Activated CD4-positive, alpha-beta T cell treated with anti-CD3 and anti-CD28 coated beads, Interleukin-2, Interleukin-4, amounts not matched to agents 100 ng/mL and 50 ng/mL, durations not matched to agents 16 hours and 8 hours (primary cell): Measurements from ENCODE around the gene FXYD1.
"Not testable (repeated sequence)": the region's sequence is repeated elsewhere in the genome, so short reads cannot be mapped to it uniquely, and the experiment has no call there.

ENCODE experiments used
- DNase-seq: peaks from one replicate; pipeline ENCODE4 v3.0.0-alpha.2; 2020; ENCODE audit warnings: low spot score

FXYD1 gene

GRCh38 chr19:35125270-35125717 is 13.3 kb upstream of the FXYD1 start:
- no peak for DNase-seq

DNA sequence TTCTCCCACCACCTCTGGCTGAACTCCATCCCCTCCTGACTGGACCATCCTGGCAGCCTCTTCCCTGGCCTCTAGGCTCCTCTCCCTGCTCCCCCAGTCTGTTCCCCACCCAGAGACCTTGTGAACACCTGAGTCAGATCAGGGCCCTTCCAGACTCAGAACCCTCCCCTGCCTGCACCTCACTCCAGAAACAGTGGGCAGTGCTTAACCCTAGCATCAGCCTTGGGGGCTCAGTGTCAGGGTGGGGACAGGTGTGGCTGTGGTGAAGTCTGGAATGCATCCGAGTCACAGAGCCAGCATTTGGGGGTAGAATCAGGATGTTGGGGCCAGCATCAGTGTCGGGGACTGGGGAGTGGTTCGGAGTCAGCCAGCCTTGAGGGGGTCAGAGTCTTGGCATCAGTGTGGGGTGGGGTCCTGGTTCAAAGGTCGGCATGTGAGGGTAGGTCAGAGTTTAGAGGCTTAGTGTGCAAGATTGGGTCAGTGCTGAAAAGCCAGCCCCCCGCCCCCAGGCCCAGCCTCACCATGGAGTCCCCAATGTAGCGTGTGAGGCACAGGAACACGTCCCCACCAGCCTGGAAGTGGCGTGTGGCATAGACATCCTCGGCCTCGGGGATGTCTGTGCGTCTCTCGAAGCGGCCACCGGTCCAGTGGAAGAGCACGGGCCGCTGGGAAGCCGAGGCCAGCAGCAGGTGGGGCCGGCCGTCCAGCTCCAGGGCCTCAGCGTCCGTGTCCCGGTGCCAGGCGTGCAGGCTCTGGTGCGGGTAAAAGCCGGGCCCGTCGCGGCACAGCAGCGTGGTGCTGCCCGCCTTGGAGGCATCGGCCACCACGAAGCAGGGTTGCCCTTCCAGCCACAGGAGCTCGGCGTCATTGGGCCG is 12.6 kb upstream of the FXYD1 start:
- DNase-seq, result no peak

DNA sequence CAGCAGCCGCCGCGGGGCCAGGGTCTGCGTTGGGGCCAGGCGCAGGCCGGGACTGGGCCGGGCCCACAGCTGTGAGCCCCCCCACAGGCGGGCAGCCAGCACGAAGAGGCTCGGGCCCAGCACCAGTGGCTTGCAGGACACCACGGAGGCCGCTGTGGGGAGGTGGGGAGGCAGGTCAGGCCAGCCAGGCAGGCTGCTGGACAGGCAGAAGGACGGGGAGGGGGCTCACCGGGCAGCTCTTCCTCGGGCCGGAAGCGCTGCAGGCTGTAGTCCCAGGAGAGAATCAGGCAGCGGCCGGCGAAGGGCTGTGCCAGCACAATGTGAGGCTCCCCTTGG is 12.0 kb upstream of the FXYD1 start:
- no peak for DNase-seq

GRCh38 chr19:35127871-35128270 is 10.8 kb upstream of the FXYD1 start:
- DNase-seq, result no peak

DNA sequence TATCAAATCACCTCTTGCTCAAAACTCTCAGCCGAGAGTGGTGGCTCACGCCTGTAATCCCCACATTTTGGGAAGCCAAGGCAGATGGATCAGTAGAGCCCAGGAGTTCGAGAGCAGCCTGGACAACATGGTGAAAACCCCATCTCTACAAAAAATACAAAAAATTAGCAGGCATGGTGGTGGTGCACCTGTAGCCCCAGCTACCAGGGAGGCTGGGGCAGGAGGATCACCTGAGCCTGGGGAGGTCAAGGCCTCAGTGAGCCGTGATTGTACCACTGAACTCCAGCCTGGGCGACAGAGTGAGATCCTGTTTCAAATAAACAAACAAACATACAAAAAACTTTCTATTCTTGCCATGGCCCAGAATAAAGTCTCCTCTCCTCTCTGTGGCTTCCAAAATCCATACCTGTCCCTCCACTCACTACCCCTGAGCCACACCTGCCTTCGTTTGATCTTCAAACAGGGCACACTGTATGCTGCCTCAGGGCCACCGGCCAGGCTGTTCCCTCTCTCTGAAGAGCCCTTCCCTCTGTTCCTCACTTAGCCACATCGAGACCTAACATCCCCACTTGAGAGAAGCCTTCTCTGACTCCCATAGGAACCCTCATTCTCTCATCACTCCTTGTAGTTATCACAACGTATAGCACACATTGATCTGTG is 10.1 kb upstream of the FXYD1 start:
- no peak for DNase-seq

GRCh38 chr19:35129724-35130274 is 8.8 kb upstream of the FXYD1 start:
- DNase-seq, result not testable (repeated sequence)

DNA sequence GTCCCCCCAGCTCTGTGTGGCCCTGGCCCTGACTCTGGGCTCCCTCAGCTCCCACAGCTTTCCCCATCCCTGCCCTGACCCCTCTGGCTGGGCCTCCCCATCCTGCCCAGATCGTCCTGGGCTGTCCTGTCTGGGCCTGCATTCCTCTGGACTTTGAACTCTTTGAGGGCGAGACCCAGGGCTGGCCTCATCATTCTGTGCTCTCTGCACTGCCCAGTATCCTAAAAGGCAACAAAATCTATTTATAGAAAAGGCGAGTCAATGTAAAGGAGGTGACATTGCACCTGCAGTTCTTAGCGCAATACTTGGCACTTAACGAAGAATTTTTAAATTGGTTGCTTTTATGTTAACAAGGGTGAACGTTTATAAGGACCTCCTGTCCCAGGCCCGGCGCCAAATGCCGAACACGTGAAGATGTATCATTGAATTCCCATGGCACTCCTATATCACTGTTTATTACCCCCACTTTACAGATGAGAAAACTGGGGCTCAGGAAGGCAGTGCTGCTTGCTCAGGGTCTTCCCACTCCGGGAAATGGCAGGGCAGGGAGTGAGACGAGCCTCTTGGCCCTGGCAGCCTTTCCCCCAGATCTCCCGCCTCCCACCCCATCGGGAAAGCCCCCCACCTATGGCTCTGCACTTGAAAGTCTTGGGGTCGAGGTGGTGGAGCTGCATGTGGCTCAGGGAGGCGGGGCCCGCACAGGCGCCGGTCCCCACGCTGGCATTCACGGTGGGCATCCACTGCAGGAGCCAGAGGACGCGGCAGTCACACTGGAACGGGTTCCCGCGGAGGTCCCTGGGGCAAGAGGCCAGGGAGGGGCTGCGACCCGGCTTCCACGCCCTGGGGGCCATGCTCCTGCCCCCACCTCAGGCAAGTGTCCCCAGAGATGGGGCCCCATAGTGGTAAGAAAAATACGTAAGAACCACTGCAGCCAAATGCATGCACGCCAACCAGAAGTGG is 7.6 kb upstream of the FXYD1 start:
- DNase-seq, result no peak

DNA sequence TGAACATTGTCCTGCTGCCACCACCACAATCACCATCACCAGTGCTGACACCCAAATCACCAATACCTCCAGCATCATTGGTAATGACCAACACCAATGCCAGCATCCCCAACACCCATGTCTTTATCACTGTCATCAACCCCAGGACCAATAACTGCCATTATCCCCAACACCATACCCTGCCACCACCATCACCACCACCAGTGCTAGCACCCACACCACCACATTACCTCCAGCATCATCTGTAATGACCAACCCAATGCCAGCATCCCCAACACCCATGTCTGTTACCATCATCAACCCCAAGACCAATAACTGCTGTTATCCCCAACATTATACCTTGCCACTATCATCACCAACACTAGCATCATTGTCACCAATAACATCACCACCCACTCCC is 6.4 kb upstream of the FXYD1 start:
- no peak for DNase-seq

DNA sequence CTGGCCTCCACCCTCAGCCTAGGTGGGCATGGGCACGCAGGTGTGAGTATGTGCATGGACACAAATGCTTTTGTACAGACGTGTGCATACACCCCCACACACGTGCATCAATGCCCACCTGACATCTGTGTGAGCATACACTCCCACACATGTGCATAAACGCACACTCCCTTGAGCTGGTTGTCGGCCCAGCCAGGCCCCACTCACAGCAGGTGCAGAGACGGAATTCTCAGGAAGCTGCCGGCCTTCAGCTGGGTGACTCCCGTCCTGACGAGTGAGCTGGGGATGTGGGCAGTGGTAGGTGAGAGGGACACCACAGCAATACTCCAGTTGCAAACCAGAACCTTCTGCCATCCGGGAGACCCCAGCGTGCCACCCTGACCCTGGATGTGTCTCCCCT is 4.8 kb upstream of the FXYD1 start:
- no peak for DNase-seq

GRCh38 chr19:35134601-35135242 is 3.9 kb upstream of the FXYD1 start, which contains the start of gene LGI4:
LGI4 (minus strand) TSS chr19:35135059; CDS start chr19:35134680, 379 bp downstream.
- DNase-seq, result no peak

- DNase-seq, result peak; percentile 60
Measured at GRCh38 chr19:35135389-35135909, 3.2 kb upstream of the FXYD1 start.

DNA sequence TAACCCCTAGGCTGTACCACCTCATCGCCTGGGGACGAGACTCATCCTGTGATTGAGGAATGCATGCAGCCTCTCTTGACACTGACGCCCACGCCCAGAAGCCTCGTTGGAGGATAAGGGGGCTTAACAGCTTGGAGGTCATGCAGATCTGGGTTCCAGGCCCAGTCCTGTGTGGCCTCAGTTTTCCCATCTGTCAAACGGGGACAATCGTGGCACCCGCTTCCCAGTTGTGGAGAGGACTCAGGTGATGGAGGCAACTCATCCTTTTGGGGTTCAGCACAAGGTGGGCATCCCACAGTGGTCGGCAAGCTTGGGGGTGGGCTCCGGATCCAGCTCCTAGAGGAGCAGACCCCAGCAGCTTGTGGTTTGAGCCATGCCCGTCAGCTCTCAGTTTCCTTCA is 2.4 kb upstream of the FXYD1 start:
- no peak for DNase-seq

DNA sequence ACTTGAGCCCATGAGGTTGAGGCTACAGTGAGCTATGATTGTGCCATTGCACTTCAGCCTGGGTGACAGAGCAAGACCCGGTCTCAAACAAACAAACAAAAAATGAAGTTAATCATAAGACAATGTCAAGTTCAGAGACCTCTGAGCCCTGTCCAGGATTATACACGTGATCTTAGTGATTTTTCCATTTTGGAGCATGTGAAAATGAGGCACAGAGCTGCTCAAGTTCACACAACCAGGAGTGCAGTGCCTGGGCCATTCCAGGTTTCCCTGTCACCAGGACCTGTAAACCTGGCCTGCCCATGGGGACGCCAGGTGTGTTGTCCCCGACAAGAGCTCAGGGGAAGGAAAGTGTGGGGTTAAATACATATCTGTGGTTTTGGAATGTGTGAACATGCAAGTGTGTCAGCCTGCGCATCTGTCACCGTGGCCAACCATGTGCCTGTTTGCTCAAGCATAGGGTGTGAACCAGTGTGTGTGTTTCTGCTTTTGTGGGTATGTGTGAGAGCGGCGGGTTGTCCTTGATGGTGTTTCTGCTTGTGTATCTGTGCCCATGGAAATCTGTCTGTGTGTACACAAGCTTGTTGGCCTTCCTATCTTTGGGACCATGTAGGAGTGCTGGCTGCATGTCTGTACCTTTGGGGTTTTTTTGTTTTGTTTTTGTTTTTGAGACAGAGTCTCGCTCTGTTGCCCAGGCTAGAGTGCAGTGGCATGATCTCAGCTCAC is 1.5 kb upstream of the FXYD1 start:
- no peak for DNase-seq

- no peak for DNase-seq
Measured at GRCh38 chr19:35140207-35140961, 1.8 kb downstream of the FXYD1 start.

- peak; percentile 96 for DNase-seq
Measured at GRCh38 chr19:35140962-35141836, 2.6 kb downstream of the FXYD1 start.

DNA sequence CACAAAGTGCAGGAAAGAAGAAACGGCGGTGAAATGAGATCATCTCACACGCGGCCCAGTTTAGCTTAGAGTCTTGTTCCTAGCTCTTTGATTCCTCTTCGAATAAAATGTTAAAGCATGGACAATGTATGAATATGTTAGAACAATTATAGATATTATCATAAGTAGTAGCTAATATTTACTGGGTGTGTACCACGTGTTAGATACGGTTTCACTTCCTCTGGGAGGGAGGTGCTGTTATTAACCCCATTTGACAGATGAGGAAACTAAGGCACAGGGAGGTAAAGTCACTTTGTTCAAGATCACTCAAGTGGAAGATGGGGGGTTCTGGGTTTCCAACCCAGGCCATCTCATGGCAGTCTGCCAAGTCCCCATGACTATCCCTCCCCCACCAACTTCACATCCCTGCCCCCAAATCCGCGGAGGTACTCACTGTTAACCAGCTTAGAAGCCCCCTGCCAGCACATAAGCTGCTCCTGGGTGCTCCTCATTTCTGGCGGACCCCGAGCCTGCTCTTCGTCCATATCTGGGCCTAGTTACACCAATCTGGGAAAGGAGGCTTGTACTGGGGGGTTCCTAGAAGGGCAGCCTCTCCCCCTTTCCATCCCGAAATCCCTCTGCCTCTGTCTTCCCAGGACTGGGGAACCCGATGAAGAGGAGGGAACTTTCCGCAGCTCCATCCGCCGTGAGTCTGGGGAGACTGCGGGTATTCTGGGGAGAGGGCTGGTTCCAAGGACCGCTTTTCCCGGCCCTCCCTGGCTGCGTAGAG is 3.4 kb downstream of the FXYD1 start:
- DNase-seq, result no peak

- DNase-seq, result peak; percentile 78
Measured at GRCh38 chr19:35142606-35143230, 4.1 kb downstream of the FXYD1 start.
